Activated CD4-positive, alpha-beta memory T cell treated with anti-CD3 and anti-CD28 coated beads for 36 hours (primary cell): Measurements from ENCODE around the gene DOK7. TPM values are rescaled to one million over a fixed set of nuclear protein-coding genes. Genes with fewer than 3 reads are reported as not detected.

Experiments
- CTCF ChIA-PET: fragments of 350-600 bp; sonication (Branson Sonifier 250); formaldehyde crosslinking; loops from one replicate; lab custom pipeline; 2021; ENCODE audit warnings: antibody characterized with exemption, inconsistent platforms; lab: Charles Lee
- POLR2A ChIA-PET: fragments of 350-600 bp; sonication (Branson Sonifier 250); formaldehyde crosslinking; loops from one replicate; lab custom pipeline; 2021; ENCODE audit warnings: antibody characterized with exemption; lab: Charles Lee
- DNase-seq: peaks from one replicate; pipeline ENCODE4 v3.0.0-alpha.2; 2020
- H3K27ac Mint-ChIP-seq: one replicate; pipeline ENCODE4 v1.8.0; 2021; ENCODE audit warnings: mixed read lengths
- H3K27me3 Mint-ChIP-seq: one replicate; pipeline ENCODE4 v1.8.0; 2021; ENCODE audit warnings: mixed read lengths
- H3K36me3 Mint-ChIP-seq: one replicate; pipeline ENCODE4 v1.8.0; 2021; ENCODE audit warnings: mixed read lengths
- H3K4me1 Mint-ChIP-seq: one replicate; pipeline ENCODE4 v1.8.0; 2021; ENCODE audit warnings: low read depth, mixed read lengths
- H3K4me3 Mint-ChIP-seq: one replicate; pipeline ENCODE4 v1.8.0; 2021; ENCODE audit warnings: mild to moderate bottlenecking, mixed read lengths
- H3K9me3 Mint-ChIP-seq: one replicate; pipeline ENCODE4 v1.8.0; 2021; ENCODE audit warnings: mixed read lengths
- intact Hi-C: fragments of 100-400 bp; cut with micrococcal nuclease; formaldehyde crosslinking; loops from one replicate; pipeline ENCODE4 v1.15.1; 2023
- total RNA-seq, 2 experiments: library from RNA; stranded (reverse); gene quantifications; one replicate each; pipeline ENCODE4 v1.2.3, GENCODE V29; 2021

DOK7 gene
- total RNA-seq, 2 experiments from 2014 or later: not detected

GRCh38 chr4:3421470-3421869, 41.6 kb upstream of the DOK7 start:
- ChIA-PET CTCF (no interaction called here), POLR2A (no interaction called here)
- DNase-seq: no peak

GRCh38 chr4:3422241-3422801, 40.8 kb upstream of the DOK7 start:
- no peaks in the 10 kb centered on the region for H3K9me3 Mint-ChIP-seq
- no peak overlapping the region for H3K4me3 Mint-ChIP-seq
- POLR2A ChIA-PET: no interaction called here
- no peak for DNase-seq
- intact Hi-C loops: no loop called here
- CTCF ChIA-PET: no interaction called here
- H3K27me3 Mint-ChIP-seq: no peaks in the 10 kb centered on the region
- H3K36me3 Mint-ChIP-seq: no peaks in the 10 kb centered on the region
- no peaks in the 10 kb centered on the region for H3K4me1 Mint-ChIP-seq
- H3K27ac Mint-ChIP-seq: no peak overlapping the region

More at GRCh38 chr4:3421470-3421869, 41.6 kb upstream of the DOK7 start:
- no peaks in the 10 kb centered on the region for H3K9me3 Mint-ChIP-seq
- H3K4me1 Mint-ChIP-seq: no peaks in the 10 kb centered on the region
- H3K27ac Mint-ChIP-seq: no peak overlapping the region
- intact Hi-C loops: no loop called here
- no peaks in the 10 kb centered on the region for H3K36me3 Mint-ChIP-seq
- H3K4me3 Mint-ChIP-seq: no peak overlapping the region
- no peaks in the 10 kb centered on the region for H3K27me3 Mint-ChIP-seq

GRCh38 chr4:3422808-3423297, 40.3 kb upstream of the DOK7 start:
- Mint-ChIP-seq H3K4me3 (no peak overlapping the region), H3K27ac (no peak overlapping the region), H3K4me1 (no peaks in the 10 kb centered on the region), H3K9me3 (no peaks in the 10 kb centered on the region), H3K36me3 (no peaks in the 10 kb centered on the region), H3K27me3 (no peaks in the 10 kb centered on the region)
- intact Hi-C loops: no loop called here
- ChIA-PET CTCF (no interaction called here), POLR2A (no interaction called here)
- no peak for DNase-seq

GRCh38 chr4:3423406-3423805, 39.7 kb upstream of the DOK7 start:
- intact Hi-C loops: no loop called here
- H3K36me3 Mint-ChIP-seq: no peaks in the 10 kb centered on the region
- DNase-seq: no peak
- ChIA-PET CTCF (no interaction called here), POLR2A (no interaction called here)
- no peak overlapping the region for H3K27ac Mint-ChIP-seq
- H3K4me1 Mint-ChIP-seq: no peaks in the 10 kb centered on the region
- H3K4me3 Mint-ChIP-seq: no peak overlapping the region
- no peaks in the 10 kb centered on the region for H3K27me3 Mint-ChIP-seq
- no peaks in the 10 kb centered on the region for H3K9me3 Mint-ChIP-seq

- no peaks in the 10 kb centered on the region for H3K4me1 Mint-ChIP-seq
- H3K9me3 Mint-ChIP-seq: no peaks in the 10 kb centered on the region
- no peaks in the 10 kb centered on the region for H3K36me3 Mint-ChIP-seq
- POLR2A ChIA-PET: no interaction called here
- intact Hi-C loops: no loop called here
- CTCF ChIA-PET: no interaction called here
- H3K4me3 Mint-ChIP-seq: no peak overlapping the region
- DNase-seq: no peak
- H3K27ac Mint-ChIP-seq: no peak overlapping the region
- H3K27me3 Mint-ChIP-seq: no peaks in the 10 kb centered on the region
Measured at GRCh38 chr4:3423952-3424351, 39.2 kb upstream of the DOK7 start.

- no peak for DNase-seq
Measured at GRCh38 chr4:3424522-3425095, 38.5 kb upstream of the DOK7 start.

GRCh38 chr4:3426465-3427133, 36.5 kb upstream of the DOK7 start:
- Mint-ChIP-seq H3K4me3 (no peak overlapping the region), H3K9me3 (no peaks in the 10 kb centered on the region), H3K27ac (no peak overlapping the region), H3K36me3 (no peaks in the 10 kb centered on the region), H3K4me1 (no peaks in the 10 kb centered on the region), H3K27me3 (no peaks in the 10 kb centered on the region)
- intact Hi-C loops: no loop called here
- CTCF ChIA-PET: interaction anchor here (0.9 kb wide), 1 partner anchor 54 kb away, joined by 3 read pairs; no protein-coding TSS in a partner anchor
- no peak for DNase-seq
- POLR2A ChIA-PET: interaction anchor here (1.0 kb wide), 1 partner anchor 31 kb away, joined by 3 read pairs; no protein-coding TSS in a partner anchor

More at GRCh38 chr4:3424522-3425095, 38.5 kb upstream of the DOK7 start:
- H3K36me3 Mint-ChIP-seq: no peaks in the 10 kb centered on the region
- no peaks in the 10 kb centered on the region for H3K9me3 Mint-ChIP-seq
- H3K27ac Mint-ChIP-seq: no peak overlapping the region
- H3K4me3 Mint-ChIP-seq: no peak overlapping the region
- POLR2A ChIA-PET: no interaction called here
- intact Hi-C loops: no loop called here
- CTCF ChIA-PET: no interaction called here
- no peaks in the 10 kb centered on the region for H3K4me1 Mint-ChIP-seq
- no peaks in the 10 kb centered on the region for H3K27me3 Mint-ChIP-seq

GRCh38 chr4:3427134-3427476, 36.0 kb upstream of the DOK7 start:
- Mint-ChIP-seq H3K4me1 (no peaks in the 10 kb centered on the region), H3K4me3 (no peak overlapping the region), H3K9me3 (no peaks in the 10 kb centered on the region), H3K27ac (no peak overlapping the region), H3K27me3 (no peaks in the 10 kb centered on the region), H3K36me3 (no peaks in the 10 kb centered on the region)
- no peak for DNase-seq
- ChIA-PET CTCF (interaction anchor here (0.9 kb wide), 1 partner anchor 54 kb away, joined by 3 read pairs; no protein-coding TSS in a partner anchor), POLR2A (no interaction called here)
- intact Hi-C loops: no loop called here

GRCh38 chr4:3427706-3428446, 35.2 kb upstream of the DOK7 start:
- ChIA-PET POLR2A (no interaction called here), CTCF (interaction anchor here (0.9 to 1.1 kb wide), 2 partner anchors 16 to 53 kb away, joined by 3 to 4 read pairs; no protein-coding TSS in a partner anchor)
- H3K27ac Mint-ChIP-seq: no peak overlapping the region
- no peaks in the 10 kb centered on the region for H3K9me3 Mint-ChIP-seq
- H3K36me3 Mint-ChIP-seq: no peaks in the 10 kb centered on the region
- H3K27me3 Mint-ChIP-seq: no peaks in the 10 kb centered on the region
- DNase-seq: no peak
- no peak overlapping the region for H3K4me3 Mint-ChIP-seq
- intact Hi-C loops: no loop called here
- H3K4me1 Mint-ChIP-seq: no peaks in the 10 kb centered on the region

GRCh38 chr4:3429651-3430050, 33.5 kb upstream of the DOK7 start:
- H3K36me3 Mint-ChIP-seq: no peaks in the 10 kb centered on the region

GRCh38 chr4:3430524-3430923, 32.6 kb upstream of the DOK7 start:
- DNase-seq: no peak
- ChIA-PET POLR2A (no interaction called here), CTCF (no interaction called here)
- Mint-ChIP-seq H3K4me1 (no peaks in the 10 kb centered on the region), H3K27ac (no peak overlapping the region), H3K9me3 (no peaks in the 10 kb centered on the region), H3K4me3 (no peak overlapping the region), H3K36me3 (no peaks in the 10 kb centered on the region), H3K27me3 (no peaks in the 10 kb centered on the region)
- intact Hi-C loops: no loop called here

More at GRCh38 chr4:3429651-3430050, 33.5 kb upstream of the DOK7 start:
- DNase-seq: no peak
- Mint-ChIP-seq H3K4me3 (no peak overlapping the region), H3K27me3 (no peaks in the 10 kb centered on the region), H3K27ac (no peak overlapping the region), H3K9me3 (no peaks in the 10 kb centered on the region), H3K4me1 (no peaks in the 10 kb centered on the region)
- CTCF ChIA-PET: no interaction called here
- POLR2A ChIA-PET: no interaction called here
- intact Hi-C loops: no loop called here

- intact Hi-C loops: no loop called here
- no peak for DNase-seq
Measured at GRCh38 chr4:3431446-3431993, 31.6 kb upstream of the DOK7 start.

More at GRCh38 chr4:3431446-3431993, 31.6 kb upstream of the DOK7 start:
- no peak overlapping the region for H3K4me3 Mint-ChIP-seq
- H3K36me3 Mint-ChIP-seq: no peaks in the 10 kb centered on the region
- no peaks in the 10 kb centered on the region for H3K9me3 Mint-ChIP-seq
- no peaks in the 10 kb centered on the region for H3K4me1 Mint-ChIP-seq
- H3K27me3 Mint-ChIP-seq: no peaks in the 10 kb centered on the region
- no peak overlapping the region for H3K27ac Mint-ChIP-seq
- POLR2A ChIA-PET: no interaction called here
- CTCF ChIA-PET: no interaction called here
